GM19099 (cell line): Measurements from ENCODE around the gene RER1.

Experiments
- POLR2A ChIP-seq: IDR thresholded peaks from 3 replicates; pipeline ENCODE4 v1.6.1; 2011; ENCODE audit warnings: low read depth; ENCODE audit not compliant: insufficient read length; ENCODE audit errors: extremely low read depth

The RER1 gene

DNA sequence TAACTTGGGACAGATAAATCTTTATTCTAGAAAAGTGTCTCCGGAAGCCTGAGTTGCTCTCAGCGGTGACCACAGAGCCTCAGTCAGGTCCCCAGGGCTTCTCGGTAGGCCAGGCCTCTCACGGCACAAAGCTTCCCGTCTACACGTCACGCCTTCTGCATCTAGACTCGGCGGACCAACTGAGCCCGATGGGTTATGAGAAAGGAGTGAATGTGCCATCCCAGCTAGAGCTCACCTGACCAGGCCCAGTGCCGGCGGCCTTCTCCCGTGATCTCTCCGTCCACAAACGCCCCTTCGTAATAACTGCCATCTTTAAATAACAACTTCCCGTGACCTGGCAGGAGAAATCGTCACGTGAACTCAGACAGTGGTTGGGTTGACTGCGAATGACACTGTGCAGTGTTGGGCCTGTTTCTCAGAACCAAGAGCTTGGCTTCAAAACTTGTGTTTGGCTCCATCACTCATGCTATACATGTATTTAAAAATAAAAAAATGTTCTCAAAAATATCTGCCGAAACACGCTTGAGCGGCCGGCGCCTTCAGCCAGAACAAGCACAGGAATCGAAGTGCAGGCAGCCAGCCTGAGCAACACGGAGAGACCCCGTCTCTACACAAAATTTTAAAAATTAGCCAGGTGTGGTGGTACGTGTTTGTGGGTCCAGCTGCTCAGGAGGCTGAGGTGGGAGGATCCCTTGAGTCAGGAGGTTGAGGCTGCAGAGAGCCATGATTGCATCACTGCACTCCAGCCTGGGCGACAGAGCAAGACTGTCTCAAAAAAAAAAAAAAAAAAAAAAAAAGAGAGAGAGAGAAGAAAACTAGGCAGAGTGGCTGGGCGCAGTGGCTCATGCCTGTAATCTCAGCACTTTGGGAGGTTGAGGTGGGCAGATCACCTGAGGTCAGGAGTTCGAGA, 3.4 kb upstream of the RER1 start:
- no peak for TF ChIP-seq POLR2A

DNA sequence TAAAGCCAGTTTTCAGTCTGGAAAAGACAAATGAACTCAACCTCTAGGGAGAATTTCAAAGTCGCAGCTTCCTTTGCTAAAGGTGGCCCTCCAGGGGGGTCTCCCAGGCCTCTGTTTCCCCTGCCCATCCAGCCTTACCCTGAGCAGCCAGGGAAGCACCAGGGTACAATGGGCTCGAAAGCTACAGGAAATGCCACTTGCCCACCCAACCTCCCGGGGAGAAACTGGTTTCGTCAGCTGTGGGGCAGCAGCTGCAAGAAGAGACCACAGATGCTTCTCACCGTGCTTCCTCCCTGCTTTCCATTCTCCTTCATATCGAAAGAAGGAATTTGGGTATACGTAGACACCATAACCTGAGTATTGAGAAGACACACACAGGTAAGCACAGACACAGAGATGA, 2.0 kb upstream of the RER1 start:
- no peak for TF ChIP-seq POLR2A

DNA sequence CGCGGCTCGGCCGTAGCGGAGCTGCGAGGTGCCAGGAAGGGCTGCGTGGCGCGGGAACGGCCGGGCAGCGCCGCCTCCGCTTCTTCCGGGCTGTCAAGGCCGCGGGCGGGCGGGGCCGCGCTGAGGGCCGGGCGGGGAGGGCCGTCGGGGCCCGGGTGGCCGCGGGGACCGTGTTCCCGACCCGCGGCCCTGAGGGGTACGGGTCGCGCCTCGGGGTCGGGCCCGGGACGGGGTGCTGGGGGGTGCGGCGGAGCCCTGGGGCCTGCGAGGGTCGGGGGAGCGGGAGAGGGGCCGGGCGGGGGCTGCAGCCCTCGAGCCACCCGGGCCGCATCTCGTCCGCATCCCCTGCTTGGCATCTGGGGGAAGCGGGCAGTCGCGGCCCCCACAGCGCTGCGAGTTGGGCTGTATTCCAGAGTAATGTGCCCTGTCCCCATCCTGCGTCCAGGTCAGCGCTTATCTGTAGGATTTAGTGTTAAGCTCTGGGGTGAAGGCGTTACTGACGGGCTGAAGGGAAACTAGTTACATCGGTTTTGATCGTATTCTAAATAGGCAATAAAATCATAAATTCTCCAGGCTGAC, 379 bp downstream of the RER1 start:
- no peak for TF ChIP-seq POLR2A

- no peak for TF ChIP-seq POLR2A
Observed at GRCh38 chr1:2392686-2393085, 1.0 kb downstream of the RER1 start.

DNA sequence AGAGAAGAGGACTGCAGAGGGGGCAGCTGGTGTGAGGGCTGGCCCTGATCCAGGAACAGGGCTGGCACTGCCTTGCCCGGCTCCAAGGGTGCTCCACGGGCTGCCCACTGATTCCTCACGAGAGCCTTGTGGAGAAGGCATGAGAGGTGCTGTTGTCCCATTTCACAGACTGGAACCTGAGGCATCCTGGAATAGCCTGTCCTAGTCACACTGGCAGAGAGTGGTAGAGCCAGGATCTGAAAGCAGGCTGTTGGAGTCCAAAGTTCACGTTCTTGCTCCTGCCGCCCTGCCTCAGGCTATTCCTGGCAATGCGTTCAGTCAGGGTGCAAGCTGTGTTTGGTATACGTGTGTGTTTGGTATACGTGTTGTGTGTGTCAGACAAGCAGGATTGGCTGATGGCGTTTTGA, 1.8 kb downstream of the RER1 start:
- no peak for TF ChIP-seq POLR2A

GRCh38 chr1:2394220-2394619, 2.6 kb downstream of the RER1 start:
- no peak for TF ChIP-seq POLR2A

GRCh38 chr1:2394761-2395160, 3.1 kb downstream of the RER1 start:
- TF ChIP-seq POLR2A = no peak

DNA sequence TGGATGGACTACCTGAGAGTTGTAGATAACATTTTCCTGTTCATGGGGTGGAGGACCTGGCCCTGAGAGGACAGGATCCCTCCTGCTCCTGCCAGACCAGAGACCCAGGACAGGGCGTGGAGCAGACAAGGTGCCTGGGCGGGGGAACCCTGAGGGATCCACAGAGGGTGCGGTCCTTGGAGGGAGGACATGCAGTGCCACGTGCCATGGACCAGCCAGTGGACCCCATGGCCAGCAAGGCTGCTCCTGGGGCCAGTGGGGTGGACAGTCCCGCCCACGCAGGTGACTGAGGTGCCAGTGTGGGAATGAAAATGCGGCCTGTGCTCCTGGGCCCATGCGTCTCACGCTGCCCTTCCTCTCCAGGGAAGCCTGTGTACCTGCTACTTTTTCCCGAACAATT, 3.6 kb downstream of the RER1 start:
- no peak for TF ChIP-seq POLR2A

DNA sequence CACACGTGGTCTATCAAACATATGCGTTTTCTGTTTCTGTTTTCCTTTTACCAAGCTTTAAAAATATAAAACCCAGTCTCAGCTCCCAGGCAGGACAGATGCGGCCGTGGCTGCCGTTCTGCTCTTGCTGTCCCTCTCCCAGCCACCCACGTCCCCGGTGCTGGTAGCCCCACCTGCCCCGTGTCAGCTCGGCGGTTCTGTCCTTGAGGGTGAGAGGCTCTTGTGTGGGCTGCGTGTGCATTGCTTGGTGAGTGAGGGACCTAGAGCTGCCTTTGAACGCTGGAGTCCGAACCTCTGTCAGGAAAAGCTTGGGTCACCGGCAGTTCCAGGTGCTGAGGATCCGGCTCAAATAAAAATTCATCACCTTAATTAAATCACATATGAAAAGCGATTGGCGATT, 4.4 kb downstream of the RER1 start:
- no peak for TF ChIP-seq POLR2A

GRCh38 chr1:2396476-2396875, 4.8 kb downstream of the RER1 start:
- TF ChIP-seq POLR2A = no peak

- TF ChIP-seq POLR2A = no peak
Observed at GRCh38 chr1:2397007-2397679, 5.5 kb downstream of the RER1 start.

- no peak for TF ChIP-seq POLR2A
Observed at GRCh38 chr1:2398871-2399270, 7.2 kb downstream of the RER1 start.

DNA sequence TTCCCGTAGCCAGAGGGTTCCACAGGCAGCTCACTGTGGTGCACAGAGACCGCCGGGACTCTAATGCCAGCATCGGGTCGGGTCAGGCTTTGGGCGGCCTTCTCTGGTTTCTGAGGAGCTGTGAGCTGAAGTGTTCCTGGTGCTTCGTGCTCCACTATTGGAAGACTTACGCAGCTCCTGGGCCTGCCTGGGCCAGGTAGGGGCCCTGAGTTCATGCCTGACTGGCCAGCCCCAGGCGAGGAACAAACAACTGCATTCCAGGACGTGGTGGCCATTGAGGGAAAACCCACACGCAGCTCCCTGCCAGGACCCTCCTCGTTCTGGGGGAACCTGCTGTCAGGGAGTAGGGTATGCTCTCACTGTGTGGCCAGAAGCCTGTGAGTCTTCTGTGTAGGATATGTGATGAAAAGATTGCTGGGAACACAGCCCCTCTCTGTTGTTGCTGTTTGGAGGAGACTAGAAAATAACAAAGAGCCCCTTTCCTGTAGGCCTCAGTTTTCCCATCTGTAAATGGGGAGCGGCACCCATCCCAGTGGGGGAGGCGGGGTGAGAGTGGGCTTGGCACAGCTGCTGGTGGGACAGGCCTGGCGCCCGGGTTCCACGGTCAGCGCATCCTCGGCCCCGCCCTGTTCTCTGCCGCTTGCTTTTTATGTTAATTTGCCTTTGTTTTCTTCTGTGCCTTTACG, 8.4 kb downstream of the RER1 start:
- TF ChIP-seq POLR2A = no peak

DNA sequence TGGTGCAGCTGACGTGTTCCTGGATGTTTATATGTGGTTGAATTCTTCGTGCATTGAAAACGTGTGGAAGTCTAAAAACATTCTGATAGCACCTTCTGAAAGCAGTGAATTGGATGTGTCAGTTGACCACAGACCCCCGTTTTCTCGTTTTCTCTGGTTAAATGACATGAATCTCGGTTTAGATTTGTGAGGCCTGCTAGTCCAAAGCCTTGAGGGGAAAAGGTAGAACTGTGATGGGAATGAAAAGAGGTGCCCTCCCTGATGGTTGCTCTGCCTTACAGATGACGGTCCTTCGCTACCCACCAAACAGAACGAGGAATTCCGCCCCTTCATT, 8.9 kb downstream of the RER1 start:
- no peak for TF ChIP-seq POLR2A

DNA sequence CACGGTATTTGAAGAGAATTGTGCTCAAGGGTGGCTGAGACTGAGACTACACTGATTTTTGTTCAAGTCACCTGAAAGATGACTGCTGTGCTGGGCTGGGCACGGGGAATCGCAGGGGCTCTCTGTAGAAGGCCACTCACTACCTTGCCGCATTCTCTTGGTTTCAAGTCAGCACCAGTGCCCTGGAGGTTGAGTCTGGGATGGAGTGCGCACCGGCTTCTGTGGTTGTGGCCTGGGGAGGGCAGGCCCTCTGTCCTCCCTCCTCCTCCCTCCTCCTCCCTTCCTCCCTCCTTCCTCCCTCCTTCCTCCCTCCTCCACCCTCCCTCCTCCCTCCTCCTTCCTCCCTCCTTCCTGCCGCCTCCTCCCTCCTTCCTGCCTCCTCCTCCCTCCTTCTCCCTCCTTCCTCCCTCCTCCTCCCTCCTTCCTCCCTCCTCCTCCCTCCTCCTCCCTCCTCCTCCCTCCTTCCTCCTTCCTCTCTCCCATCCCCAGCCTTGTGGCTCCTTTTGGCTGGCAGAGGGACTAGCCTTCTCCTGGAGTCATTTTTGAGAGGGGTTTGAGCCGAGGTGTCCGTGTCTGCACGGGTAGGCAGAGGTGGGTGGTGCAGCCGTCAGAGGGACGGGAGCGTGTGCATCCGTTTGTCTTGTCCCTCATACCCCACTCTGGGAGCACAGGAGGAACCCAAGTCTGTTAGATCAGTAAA, 9.5 kb downstream of the RER1 start:
- no peak for TF ChIP-seq POLR2A
